ENCODE results near the gene ARHGAP11B.
"Not testable (repeated sequence)": the region's sequence is repeated elsewhere in the genome, so short reads cannot be mapped to it uniquely, and the experiment has no call there.

The ARHGAP11B gene

DNA sequence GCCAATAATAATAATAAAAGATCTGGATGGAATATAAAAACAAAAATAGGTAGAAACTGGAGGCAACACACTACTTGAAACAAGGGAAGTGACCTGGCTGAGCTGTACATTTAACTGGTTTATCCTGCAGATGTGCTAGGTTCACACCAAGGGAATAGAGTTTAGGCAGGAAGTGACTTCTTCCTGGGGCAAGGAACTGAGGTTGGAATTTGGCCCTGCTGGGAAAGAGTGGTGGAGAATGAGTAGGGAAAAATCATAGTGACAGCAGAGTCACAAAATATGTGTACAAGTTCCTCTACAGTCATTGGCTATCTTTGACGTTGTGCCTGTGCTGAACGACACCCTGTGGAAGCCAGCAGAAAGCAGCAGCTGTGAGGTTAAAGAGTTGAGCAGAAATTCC lies 44.1 kb downstream of the ARHGAP11B start:
- TF ChIP-seq, protein P1, sequence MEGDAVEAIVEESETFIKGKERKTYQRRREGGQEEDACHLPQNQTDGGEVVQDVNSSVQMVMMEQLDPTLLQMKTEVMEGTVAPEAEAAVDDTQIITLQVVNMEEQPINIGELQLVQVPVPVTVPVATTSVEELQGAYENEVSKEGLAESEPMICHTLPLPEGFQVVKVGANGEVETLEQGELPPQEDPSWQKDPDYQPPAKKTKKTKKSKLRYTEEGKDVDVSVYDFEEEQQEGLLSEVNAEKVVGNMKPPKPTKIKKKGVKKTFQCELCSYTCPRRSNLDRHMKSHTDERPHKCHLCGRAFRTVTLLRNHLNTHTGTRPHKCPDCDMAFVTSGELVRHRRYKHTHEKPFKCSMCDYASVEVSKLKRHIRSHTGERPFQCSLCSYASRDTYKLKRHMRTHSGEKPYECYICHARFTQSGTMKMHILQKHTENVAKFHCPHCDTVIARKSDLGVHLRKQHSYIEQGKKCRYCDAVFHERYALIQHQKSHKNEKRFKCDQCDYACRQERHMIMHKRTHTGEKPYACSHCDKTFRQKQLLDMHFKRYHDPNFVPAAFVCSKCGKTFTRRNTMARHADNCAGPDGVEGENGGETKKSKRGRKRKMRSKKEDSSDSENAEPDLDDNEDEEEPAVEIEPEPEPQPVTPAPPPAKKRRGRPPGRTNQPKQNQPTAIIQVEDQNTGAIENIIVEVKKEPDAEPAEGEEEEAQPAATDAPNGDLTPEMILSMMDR (IDR thresholded peaks at IDR 0.05; ENCODE audit: low read depth, low read length, missing control alignments) = no peak
- no peak overlapping the region for H3K4me3 ChIP-seq (replicated peaks; ENCODE audit: low read depth, low read length)
- no peak for DNase-seq (ENCODE audit: extremely low read depth, low read depth)

DNA sequence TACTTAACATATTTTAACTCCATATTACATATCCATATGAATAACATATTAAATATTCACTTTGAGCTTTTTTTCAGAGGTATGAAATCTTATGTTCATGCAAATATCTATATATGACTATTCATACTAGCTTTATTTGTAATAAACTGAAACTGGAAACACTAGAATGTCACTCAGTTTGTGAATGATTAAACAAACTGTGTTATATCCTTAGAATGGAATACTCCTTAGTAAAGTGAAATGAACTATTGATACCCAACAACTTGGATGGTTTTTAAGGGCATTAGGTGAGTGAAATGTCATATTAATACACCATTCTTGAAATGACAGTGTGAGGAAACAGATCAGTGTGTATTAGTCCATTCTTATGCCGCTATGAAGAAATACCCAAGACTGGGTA lies 45.4 kb downstream of the ARHGAP11B start:
- DNase-seq (ENCODE audit: extremely low read depth, low read depth) = no peak
- no peak overlapping the region for H3K4me3 ChIP-seq (replicated peaks; ENCODE audit: low read depth, low read length)
- TF ChIP-seq, protein P1 (IDR thresholded peaks at IDR 0.05; ENCODE audit: low read depth, low read length, missing control alignments) = no peak

DNA sequence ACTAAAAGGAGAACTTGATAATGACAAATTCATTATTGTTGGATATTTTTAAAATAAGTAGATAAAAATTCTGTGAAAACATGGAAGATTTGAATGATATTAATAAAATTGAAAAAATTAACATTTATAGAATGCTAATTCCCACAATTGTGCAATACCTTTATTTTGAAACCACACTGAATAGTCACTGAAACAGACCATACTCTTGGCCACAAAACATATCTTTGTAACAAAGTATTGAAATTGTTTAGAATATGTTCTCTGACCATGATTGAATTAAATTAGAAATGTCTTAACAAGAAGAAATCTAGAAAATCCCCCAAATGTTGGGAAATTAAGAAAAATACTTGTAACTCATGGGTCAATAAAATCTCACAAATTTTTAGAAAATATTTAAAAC lies 49.2 kb downstream of the ARHGAP11B start:
- TF ChIP-seq, protein P1 (IDR thresholded peaks at IDR 0.05; ENCODE audit: low read depth, low read length, missing control alignments) = no peak
- no peak for DNase-seq (ENCODE audit: extremely low read depth, low read depth)
- no peak overlapping the region for H3K4me3 ChIP-seq (replicated peaks; ENCODE audit: low read depth, low read length)

DNA sequence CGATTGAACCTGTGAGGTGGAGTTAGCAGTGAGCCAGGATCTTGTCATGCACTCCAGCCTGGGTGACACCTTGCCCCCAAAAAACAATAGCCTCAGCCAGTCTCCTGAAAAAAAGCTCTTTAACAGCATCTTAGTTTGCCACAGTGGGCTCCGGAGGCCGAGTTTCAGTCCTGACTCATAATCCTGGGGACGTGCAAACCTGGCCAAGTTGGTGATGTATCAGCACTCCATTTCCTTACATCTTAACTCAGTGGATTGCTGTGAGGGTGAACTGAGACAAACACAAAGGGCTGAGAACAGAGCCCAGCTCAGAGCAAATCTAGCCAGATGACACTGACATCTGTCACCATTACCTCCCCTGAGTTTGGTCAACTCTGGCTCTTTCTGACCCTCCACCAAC lies 50.0 kb downstream of the ARHGAP11B start:
- DNase-seq (ENCODE audit: extremely low read depth, low read depth); H3K4me3 ChIP-seq (replicated peaks; ENCODE audit: low read depth, low read length): not testable (repeated sequence)

DNA sequence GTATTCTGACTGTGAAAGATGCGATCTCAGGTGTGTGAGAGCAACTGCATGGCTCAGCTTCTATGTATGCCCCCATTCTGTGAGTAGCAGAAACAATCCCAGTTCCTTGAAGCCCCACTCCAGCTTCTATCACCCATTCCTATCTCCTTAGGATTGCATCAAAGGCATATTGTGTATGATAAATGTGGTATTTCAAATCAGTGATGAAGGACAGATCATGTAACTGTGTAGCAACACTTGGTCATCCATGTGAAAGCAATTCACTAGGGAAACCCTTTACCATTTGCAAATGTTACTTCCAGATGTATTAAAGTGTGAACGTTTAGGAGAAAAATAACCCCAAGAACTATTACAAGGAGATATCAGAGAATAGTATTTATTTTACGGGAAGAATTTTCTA lies 55.1 kb downstream of the ARHGAP11B start:
- not testable (repeated sequence) for DNase-seq (ENCODE audit: extremely low read depth, low read depth); H3K4me3 ChIP-seq (replicated peaks; ENCODE audit: low read depth, low read length)

DNA sequence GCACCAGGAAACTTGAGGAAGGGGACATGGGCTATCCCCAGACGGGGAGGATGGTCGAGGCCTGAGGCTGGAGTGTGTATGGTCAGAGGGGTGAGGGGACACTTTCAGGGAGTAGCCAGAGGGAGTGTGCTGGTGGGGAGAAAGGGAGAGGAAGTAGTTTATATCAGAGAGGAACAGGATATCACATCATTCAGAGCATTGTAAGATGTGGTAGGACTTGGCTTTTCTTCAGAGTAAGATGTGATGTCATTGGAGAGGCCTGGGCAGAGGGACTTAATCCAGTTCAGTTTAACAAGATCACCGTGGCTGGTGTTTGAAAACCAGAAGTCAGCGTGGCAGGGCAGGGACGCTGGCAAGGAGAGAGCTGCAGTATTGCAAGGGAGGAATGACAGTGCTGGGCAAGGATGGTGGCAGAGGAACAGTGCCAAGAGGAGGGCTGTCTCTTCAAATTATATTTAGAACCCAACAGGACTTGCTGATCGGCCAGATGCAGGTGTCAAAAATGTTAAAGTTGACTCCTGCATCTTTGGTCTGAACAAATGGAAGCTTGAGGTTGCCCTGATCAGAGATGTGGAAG lies 59.9 kb downstream of the ARHGAP11B start:
- H3K4me3 ChIP-seq (replicated peaks; ENCODE audit: low read depth, low read length); DNase-seq (ENCODE audit: extremely low read depth, low read depth): not testable (repeated sequence)

DNA sequence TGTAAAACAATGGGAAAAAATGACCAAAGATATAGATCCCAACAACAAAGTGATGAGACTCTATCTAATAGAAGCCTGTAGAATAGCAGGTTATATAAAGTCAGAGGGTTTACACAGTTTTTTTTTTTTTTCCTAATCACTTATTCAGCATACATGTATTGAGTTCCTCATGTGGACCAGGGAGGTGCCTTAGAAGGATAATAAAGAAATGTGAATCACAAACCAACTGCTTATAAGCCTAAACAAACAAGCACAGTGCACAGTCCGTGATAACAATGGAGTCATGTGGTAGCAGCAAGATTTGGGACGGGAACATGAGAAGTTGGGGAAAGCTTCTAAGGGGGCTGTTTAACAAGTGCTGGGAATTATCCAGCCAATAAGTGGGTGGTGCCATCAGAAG lies 60.7 kb downstream of the ARHGAP11B start:
- DNase-seq (ENCODE audit: extremely low read depth, low read depth) = not testable (repeated sequence)

More for the DNA sequence above, 60.7 kb downstream of the ARHGAP11B start:
- not testable (repeated sequence) for H3K4me3 ChIP-seq (replicated peaks; ENCODE audit: low read depth, low read length)

Data from HFF-Myc (cell line).